K562 (cell line): Measurements from ENCODE around the gene HOXB3. TPM values are rescaled to one million over a fixed set of nuclear protein-coding genes. Genes with fewer than 3 reads are reported as not detected.

Experiments
- ARNT ChIP-seq, 2 experiments: fragments of 450-650 bp; IDR thresholded peaks; 2 replicates each; pipeline ENCODE4 v1.6.1; 2016; ENCODE audit warnings: mild to moderate bottlenecking in 1 of 2
- CEBPB ChIP-seq: fragments of 450-650 bp; IDR thresholded peaks from 2 replicates; pipeline ENCODE4 v1.6.1; 2016; ENCODE audit warnings: missing genetic modification characterization, missing compliant biosample characterization
- CUX1 ChIP-seq: fragments of 200-800 bp; sonication (Bioruptor generic); IDR thresholded peaks from 2 replicates; pipeline ENCODE4 v1.6.1; 2016; ENCODE audit warnings: missing genetic modification characterization, missing compliant biosample characterization
- SMARCE1 ChIP-seq: fragments of 450-650 bp; IDR thresholded peaks from 2 replicates; pipeline ENCODE4 v1.7.1; 2016; ENCODE audit warnings: mild to moderate bottlenecking
- ZNF584 ChIP-seq: fragments of 200-800 bp; sonication (Bioruptor generic); IDR thresholded peaks from 2 replicates; pipeline ENCODE4 v1.6.1; 2016; ENCODE audit warnings: low read depth, mild to moderate bottlenecking, missing genetic modification characterization, missing compliant biosample characterization
- polyA plus RNA-seq, 8 experiments: library from polyadenylated mRNA; depleted of rRNA in 4 of 8; stranded (reverse) in 5 of 8; unstranded in 3 of 8; fragments of >200 nt; fragmentation: Nextera tagmentation in 2 of 8; fragmentation: Illumina TruSeq in 1 of 8; extraction: Ambion mirVana in 2 of 8; extraction: Trizol in 1 of 8; gene quantifications; 2 replicates each; pipeline versions ENCODE4 v1.2.1 to v1.2.3, GENCODE V29; 2011 to 2014; ENCODE audit warnings: inconsistent platforms in 1 of 8, missing spikeins in 1 of 8
- total RNA-seq, 7 experiments: library from RNA; depleted of rRNA in 6 of 7; stranded (reverse); fragments of >200 nt in 6 of 7; fragmentation: Illumina TruSeq in 2 of 7; extraction: Trizol in 2 of 7; gene quantifications; 2 replicates each; pipeline versions ENCODE4 v1.2.1 to v1.2.3, GENCODE V29; 2011 to 2021; ENCODE audit warnings: low replicate concordance in 1 of 7
- TF ChIP-seq, protein P1 (sequence below): sonication (generic); formaldehyde crosslinking; IDR thresholded peaks from 2 replicates; pipeline ENCODE4 v1.9.0; 2022; ENCODE audit warnings: mild to moderate bottlenecking, missing genetic modification reagents

The HOXB3 gene
- total and polyA plus RNA-seq, 9 of the 15 experiments (the other 6 are each of a cell fraction or from before 2014, with no cell fraction given), result 2.4 to 41.3 (median 20.2) TPM

- TF ChIP-seq CUX1 (CRISPR knock-in tag) (no peak), CEBPB (peak; percentile 71), ZNF584 (CRISPR knock-in tag) (no peak), ARNT (IDR thresholded peaks at IDR 0.05) (no peak), SMARCE1 (no peak)
- TF ChIP-seq, protein P1, sequence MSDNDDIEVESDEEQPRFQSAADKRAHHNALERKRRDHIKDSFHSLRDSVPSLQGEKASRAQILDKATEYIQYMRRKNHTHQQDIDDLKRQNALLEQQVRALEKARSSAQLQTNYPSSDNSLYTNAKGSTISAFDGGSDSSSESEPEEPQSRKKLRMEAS, result no peak
Observed at GRCh38 chr17:48510761-48511604, 79.1 kb downstream of the HOXB3 start (continued).
